22Rv1 (cell line): ENCODE measurements around the gene TKTL1.

ENCODE experiments used
- CTCF ChIP-seq: fragments of 450-650 bp; IDR thresholded peaks from 2 replicates; pipeline ENCODE4 v1.5.1; 2017; ENCODE audit warnings: mild to moderate bottlenecking
- ZFX ChIP-seq: fragments of 450-650 bp; IDR thresholded peaks from 2 replicates; pipeline ENCODE4 v1.6.1; 2017; ENCODE audit warnings: antibody characterized with exemption, borderline replicate concordance

GRCh38 chrX:154317391-154317995 is 21.9 kb downstream of the TKTL1 start:
- TF ChIP-seq CTCF (peak; percentile 39), ZFX (no peak)
